GM18867 (cell line): ENCODE data around the gene SIRT5.

Source experiments
- ATAC-seq: cut with Tn5 transposase; IDR thresholded peaks from one replicate; pipeline ENCODE4 v1.9.1; 2021; ENCODE audit warnings: mild to moderate bottlenecking, moderate library complexity; ENCODE audit not compliant: unreplicated experiment

The SIRT5 gene

GRCh38 chr6:13629459-13630116, 55.2 kb downstream of the SIRT5 start:
- ATAC-seq = no peak

DNA sequence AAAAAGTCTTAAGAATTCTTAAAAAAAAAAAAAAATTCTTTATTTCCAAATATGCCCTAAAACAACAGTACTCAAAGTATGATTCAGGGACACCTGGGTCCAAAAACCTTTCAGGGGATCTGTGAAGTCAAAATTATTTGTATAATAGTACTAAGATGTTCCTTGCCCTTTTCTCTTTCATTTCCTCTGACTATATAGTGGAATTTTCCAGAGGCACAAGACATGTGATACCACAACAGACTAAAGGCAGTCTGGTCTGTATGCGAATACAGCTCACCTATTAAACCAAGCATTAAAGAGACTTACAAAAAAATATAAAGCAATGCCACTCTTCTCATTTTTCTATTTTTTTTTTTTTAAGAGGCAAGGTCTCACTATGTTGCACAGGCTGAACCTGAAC, 56.1 kb downstream of the SIRT5 start:
- no peak for ATAC-seq

DNA sequence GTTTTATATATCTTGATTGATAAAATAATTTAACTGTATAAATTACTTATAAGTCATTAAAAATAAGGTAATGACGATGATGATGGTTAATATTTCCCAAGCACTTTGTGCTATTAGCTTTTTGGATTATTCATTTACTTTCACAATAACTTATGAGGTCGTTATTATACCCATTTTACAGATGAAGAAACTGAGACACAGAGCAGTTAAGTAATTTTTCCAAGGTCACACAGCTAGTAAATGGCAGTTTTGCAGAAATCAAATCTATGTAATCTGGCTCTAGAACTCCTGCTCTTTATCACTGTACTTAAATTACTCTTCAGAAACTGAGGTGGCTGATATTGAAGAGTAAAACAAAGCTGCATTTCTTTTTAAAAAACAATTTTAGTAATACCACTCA, 58.9 kb downstream of the SIRT5 start:
- no peak for ATAC-seq

GRCh38 chr6:13635948-13636658, 61.7 kb downstream of the SIRT5 start:
- ATAC-seq = no peak

DNA sequence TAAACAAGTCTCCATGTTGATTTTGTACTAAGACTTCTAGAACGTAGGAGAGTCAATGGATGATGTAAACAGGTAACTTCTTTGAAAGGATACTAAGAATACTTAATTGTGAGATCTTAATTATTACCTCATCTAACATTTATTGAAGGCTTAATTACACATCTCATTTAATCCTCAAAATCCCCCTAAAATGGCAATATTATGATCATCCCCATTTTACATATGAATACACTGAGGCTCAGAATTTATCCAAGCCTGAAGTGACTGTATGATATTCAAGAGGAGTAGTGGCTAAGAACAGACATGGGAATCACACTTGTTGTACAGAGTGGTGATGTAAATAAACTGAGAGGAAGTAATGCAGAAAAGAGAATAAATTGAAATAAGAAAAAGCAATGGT, 63.6 kb downstream of the SIRT5 start:
- ATAC-seq = no peak

GRCh38 chr6:13638626-13639025, 64.2 kb downstream of the SIRT5 start:
- no peak for ATAC-seq

- no peak for ATAC-seq
Observed at GRCh38 chr6:13641315-13641714, 66.9 kb downstream of the SIRT5 start.

DNA sequence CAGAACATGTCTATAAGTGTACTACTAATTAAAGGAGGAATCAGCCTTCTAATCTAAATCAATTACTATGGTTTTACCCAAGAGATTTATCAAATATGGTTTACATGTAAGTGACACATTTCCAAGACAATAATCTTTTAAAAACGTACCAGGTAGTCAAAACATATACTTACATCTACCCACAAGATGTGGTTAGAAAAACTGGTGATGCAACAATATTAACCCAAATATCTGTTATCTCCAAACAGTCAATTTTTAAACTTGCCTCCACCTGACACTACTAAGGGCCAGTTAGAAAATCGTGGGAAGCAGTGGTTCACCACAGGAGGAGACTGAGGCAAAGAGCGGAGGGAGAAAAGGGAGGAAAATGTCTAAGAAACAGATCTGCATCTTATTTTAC, 68.7 kb downstream of the SIRT5 start:
- ATAC-seq = no peak

- no peak for ATAC-seq
Observed at GRCh38 chr6:13648850-13649249, 74.4 kb downstream of the SIRT5 start.

DNA sequence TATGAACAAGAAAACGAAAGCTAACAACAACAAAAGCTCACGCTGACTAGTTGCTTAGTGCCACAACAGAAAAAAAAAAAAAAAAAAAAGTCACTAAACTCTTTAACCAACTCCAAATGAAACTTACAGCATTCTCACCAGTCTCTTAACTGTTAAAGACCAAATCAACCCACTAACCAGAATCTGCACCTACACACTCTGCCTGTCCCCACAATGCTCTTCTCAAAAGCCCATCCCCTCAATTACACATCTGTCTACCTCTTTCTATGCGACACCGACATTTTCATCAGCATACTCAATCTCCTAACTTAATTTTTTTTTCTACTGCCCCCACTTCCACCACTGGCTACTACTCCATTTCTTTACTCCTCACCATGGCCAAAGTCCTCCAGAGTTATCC, 75.0 kb downstream of the SIRT5 start:
- ATAC-seq = no peak

DNA sequence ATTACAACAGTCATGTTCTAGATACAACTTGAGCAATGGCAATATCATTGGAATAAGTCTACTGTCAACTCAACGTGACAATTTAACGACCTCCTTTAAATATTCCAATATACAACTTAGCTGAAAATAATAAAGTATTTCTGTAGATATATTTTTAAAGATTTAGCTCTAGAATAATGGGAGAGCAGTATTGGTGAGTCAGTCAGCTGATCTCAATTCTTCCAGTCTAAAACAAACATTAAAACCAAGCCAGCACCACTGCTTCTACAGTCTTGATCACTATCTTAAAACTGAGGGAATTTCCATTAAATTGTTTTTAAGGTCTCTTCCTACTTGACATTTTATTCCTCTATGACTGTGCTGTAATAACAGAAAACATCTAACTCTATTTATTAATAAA, 78.9 kb downstream of the SIRT5 start:
- ATAC-seq = no peak

DNA sequence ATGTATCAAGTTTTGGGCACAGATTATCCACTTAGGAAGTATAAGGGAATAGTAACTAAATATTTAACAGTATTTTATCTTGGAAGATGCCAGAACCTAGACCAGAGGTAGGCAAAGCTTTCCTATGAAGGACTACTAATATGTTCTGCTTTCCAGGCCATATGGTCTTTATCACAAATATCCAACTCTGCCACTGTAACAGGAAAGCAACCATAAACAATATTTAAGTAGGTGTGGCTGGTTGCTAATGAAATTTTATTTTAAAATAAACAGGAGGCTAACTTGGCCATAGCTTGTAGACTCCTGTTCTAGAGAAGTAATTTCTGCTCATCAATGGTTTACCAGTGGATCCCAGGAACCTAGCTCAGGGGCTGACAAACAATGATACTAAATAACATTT, 80.1 kb downstream of the SIRT5 start:
- no peak for ATAC-seq

DNA sequence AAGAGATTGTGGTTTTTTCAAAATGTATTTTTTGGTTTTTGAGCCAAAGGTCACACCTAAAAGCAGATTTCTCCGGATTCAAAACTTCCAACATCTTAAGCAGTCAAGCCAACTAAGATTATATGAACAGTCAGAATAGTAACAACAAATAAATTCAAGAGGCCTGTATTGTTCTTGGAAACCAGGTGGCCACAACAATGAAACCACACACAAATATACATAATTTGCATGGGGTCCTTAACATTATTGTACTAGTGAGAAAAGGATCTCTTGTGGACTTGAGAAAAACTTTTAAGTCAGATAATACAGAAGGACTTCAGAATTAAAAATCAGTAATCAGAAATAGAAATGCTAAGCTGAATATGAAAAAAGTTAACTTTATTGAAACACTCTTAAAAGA, 81.3 kb downstream of the SIRT5 start:
- peak; percentile 73 for ATAC-seq

GRCh38 chr6:13660273-13660672, 85.9 kb downstream of the SIRT5 start:
- no peak for ATAC-seq

- no peak for ATAC-seq
Observed at GRCh38 chr6:13660893-13661292, 86.5 kb downstream of the SIRT5 start.

DNA sequence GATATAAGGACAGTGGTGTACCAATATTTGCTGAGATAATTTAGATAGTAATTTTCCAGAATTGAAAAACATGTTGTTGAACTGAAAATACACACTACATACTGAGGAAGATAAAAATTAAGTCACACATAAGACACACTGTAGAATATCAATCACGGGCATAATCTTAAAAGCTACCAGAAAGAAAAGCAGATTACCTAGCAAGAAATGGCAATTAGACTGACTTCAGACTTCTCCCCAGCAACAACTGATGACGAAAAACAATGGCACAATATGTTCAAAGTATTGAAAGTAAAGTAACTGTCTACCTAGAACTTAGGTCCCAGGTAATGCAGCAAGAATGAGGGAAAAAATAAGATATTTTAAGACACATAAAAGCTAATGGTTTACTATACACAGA, 87.2 kb downstream of the SIRT5 start:
- no peak for ATAC-seq

DNA sequence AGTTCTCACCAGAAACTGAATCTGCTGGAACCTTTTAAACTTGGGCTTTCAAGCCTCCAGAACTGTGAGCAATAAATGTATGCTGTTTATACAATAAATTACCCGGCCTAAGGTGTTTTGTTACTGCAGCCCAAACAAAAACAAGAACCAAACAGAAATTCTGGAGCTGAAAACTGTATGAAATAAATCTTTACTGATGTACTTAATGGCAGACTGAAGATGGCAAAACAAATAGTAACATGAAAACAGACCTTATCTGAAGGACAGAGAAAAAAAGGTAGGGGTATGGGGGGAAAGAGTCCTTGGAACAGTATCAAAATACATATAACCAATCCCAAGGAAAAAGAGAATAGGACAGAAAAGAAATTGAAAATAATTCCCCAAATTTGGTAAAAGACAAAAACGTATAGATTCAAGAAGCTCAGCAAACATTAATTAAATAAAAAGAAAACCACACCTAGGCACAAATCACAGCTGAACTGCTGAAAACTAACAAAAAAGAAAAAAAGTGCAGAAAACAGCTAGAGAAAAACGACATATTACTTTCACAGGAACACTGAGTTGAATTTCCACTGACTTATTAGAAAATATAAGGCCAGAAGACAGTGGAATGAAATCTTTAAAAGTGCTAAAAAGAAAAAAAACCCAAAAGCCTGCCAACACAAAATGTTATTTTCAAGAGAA, 88.4 kb downstream of the SIRT5 start:
- no peak for ATAC-seq

GRCh38 chr6:13663986-13664385, 89.6 kb downstream of the SIRT5 start:
- no peak for ATAC-seq
